ENCODE results near the gene TBC1D22A.
"Not testable (repeated sequence)": the region's sequence is repeated elsewhere in the genome, so short reads cannot be mapped to it uniquely, and the experiment has no call there.

TBC1D22A gene

GRCh38 chr22:46976598-46976997 is 214.1 kb downstream of the TBC1D22A start:
- DNase-seq: no peak
- peaks cover 3% of the 10 kb centered on the region for H3K9me3 ChIP-seq (ENCODE audit: severe bottlenecking)
- no peak for TF ChIP-seq CTCF (IDR thresholded peaks at IDR 0.05; ENCODE audit: low read depth, low read length)
- H3K4me3 ChIP-seq (ENCODE audit: low read depth, low read length): no peak overlapping the region
- H3K27me3 ChIP-seq (ENCODE audit: insufficient read depth, low read depth, severe bottlenecking): no peaks in the 10 kb centered on the region
- peaks cover 8% of the 10 kb centered on the region for H3K36me3 ChIP-seq
- H3K27ac ChIP-seq: no peak overlapping the region

GRCh38 chr22:46977656-46978343 is 215.3 kb downstream of the TBC1D22A start:
- Histone ChIP-seq H3K36me3 (peaks cover 8% of the 10 kb centered on the region), H3K4me3 (ENCODE audit: low read depth, low read length) (no peak overlapping the region), H3K9me3 (ENCODE audit: severe bottlenecking) (peaks cover 3% of the 10 kb centered on the region), H3K27ac (no peak overlapping the region), H3K27me3 (ENCODE audit: insufficient read depth, low read depth, severe bottlenecking) (no peaks in the 10 kb centered on the region)
- no peak for TF ChIP-seq CTCF (IDR thresholded peaks at IDR 0.05; ENCODE audit: low read depth, low read length)
- no peak for DNase-seq

GRCh38 chr22:46978668-46979067 is 216.2 kb downstream of the TBC1D22A start:
- not testable (repeated sequence) for H3K36me3 ChIP-seq; H3K27ac ChIP-seq; H3K4me3 ChIP-seq (ENCODE audit: low read depth, low read length); DNase-seq; H3K27me3 ChIP-seq (ENCODE audit: insufficient read depth, low read depth, severe bottlenecking); H3K9me3 ChIP-seq (ENCODE audit: severe bottlenecking)

GRCh38 chr22:46979506-46979905 is 217.1 kb downstream of the TBC1D22A start:
- no peaks in the 10 kb centered on the region for H3K27me3 ChIP-seq (ENCODE audit: insufficient read depth, low read depth, severe bottlenecking)
- H3K36me3 ChIP-seq: peaks cover 8% of the 10 kb centered on the region
- no peak overlapping the region for H3K27ac ChIP-seq
- no peak overlapping the region for H3K4me3 ChIP-seq (ENCODE audit: low read depth, low read length)
- H3K9me3 ChIP-seq (ENCODE audit: severe bottlenecking): peaks cover 3% of the 10 kb centered on the region
- TF ChIP-seq CTCF (IDR thresholded peaks at IDR 0.05; ENCODE audit: low read depth, low read length): no peak
- no peak for DNase-seq

- no peak overlapping the region for H3K27ac ChIP-seq
- H3K9me3 ChIP-seq (ENCODE audit: severe bottlenecking): peaks cover 3% of the 10 kb centered on the region
- H3K27me3 ChIP-seq (ENCODE audit: insufficient read depth, low read depth, severe bottlenecking): no peaks in the 10 kb centered on the region
- peaks cover 8% of the 10 kb centered on the region; the same call in 1 of the 2 replicates for H3K36me3 ChIP-seq
- TF ChIP-seq CTCF (IDR thresholded peaks at IDR 0.05; ENCODE audit: low read depth, low read length): no peak
- no peak overlapping the region for H3K4me3 ChIP-seq (ENCODE audit: low read depth, low read length)
- DNase-seq: no peak
Observed at GRCh38 chr22:46980392-46980791, 217.9 kb downstream of the TBC1D22A start.

GRCh38 chr22:46982635-46983034 is 220.2 kb downstream of the TBC1D22A start:
- no peak for DNase-seq
- TF ChIP-seq CTCF (IDR thresholded peaks at IDR 0.05; ENCODE audit: low read depth, low read length): no peak
- H3K36me3 ChIP-seq: peaks cover 8% of the 10 kb centered on the region; the same call in 1 of the 2 replicates
- no peak overlapping the region for H3K4me3 ChIP-seq (ENCODE audit: low read depth, low read length)
- H3K9me3 ChIP-seq (ENCODE audit: severe bottlenecking): peaks cover 3% of the 10 kb centered on the region
- no peaks in the 10 kb centered on the region for H3K27me3 ChIP-seq (ENCODE audit: insufficient read depth, low read depth, severe bottlenecking)
- H3K27ac ChIP-seq: no peak overlapping the region
